ENCODE data around the gene SSBP4.
A peak's percentile ranks its signal among the peaks of the same experiment; 100 is the strongest.
"Not testable (repeated sequence)": the region's sequence is repeated elsewhere in the genome, so short reads cannot be mapped to it uniquely, and the experiment has no call there.

Gene SSBP4

DNA sequence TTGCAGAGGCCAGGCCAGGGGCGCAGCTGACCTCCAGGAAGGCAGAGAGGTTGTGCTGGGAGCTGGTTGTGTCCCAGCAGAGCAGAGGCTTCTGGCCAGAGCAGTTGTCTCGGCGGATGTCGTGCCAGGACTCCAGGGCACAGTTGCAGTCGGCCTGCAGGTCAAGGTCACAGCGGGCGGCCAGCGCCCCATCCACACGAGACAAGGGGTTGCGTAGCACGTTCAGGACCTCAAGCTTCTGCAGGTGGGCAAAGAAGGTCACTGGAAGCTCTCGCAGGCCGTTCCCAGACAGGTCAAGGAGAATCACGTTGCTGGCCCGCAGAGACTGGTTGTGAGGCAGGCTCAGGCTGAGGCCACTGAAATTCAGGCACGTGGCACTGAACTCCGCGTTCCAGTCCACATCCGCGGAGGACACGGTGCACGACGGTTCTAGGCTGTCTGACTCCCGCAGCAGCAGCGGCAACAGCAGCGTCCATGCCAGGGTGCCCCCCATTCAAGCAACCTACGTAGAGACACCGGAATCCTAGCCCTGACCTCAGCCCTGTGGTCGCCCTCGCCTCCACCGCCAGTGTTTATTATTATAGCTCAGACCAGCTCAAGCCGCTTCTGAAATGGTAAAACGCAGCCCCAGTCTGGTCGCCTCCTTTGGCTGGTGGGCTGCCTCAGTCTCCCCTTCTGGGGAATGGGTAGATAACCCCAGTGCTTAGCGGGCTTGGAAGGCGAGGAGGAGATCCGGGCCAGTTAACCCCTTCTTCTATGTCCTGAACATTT, 22.5 kb upstream of the SSBP4 start:
- no peak for DNase-seq

DNA sequence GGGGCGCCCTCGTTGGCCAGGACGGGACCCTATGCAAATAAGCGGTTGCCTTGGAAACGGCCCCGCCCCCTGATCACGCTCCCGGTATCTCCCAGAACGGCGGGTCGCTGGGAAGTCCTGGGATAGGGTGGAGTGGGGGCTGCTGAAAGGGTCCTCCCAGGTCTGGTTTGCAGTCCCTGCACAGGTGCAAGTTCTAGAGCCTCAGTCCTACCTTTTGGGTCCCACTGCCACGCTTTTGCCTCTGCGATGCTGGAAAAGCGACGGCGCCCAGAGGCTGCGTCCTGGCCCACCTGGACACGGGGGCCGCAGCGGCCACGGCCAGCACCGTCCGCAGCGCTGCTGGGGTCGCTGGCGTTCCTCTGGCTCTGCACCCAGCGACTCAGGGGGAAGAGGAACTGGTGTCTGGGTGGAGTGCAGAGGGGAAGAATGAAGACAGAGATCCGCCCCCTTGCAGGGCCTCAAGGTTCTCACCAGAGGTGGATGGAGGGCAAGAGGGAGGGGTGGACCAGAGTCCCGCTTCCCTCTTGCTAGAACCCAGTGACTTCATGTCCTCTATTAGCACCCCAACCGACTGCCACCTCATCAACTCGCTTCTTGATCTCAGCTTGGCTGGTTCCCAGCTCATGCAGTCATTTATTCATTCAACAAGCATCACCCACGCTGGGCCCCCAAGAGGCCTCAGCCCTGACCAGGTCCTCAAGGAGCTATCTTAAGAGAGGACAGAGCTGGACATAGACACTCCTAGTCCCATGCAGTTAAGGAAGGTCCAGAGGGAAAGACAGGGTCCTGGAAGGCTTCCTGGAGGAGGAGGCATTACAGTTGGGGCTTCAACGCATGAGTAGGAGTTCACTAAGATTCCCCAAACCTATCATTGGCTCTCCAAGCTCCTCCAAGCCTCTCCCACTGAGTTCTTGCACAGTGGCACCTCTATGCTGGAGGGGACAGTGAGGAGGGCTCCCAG, 21.7 kb upstream of the SSBP4 start, which contains the start of gene LRRC25:
LRRC25 (minus strand) TSS at position 381 of the 961 bp plus-strand sequence. CDS start 659 bp downstream, outside the sequence.
- no peak for DNase-seq

DNA sequence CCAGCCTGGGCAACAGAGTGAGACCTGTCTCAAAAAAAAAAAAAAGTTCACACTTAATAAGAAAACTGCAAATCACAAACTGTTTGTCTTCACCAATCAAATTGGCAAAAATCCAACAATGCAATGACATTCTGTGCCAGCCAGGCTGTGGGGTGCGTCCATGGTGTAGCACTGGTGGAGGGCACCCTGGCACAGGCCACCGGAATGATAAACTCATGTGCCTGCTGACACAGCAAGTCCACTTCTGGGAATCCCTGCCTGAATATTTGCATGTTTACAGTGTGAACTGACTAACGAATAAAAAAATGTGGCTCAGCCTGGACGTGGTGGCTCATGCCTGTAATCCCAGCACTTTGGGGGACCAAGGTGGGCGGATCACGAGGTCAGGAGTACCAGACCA, 20.2 kb upstream of the SSBP4 start:
- no peak for DNase-seq

DNA sequence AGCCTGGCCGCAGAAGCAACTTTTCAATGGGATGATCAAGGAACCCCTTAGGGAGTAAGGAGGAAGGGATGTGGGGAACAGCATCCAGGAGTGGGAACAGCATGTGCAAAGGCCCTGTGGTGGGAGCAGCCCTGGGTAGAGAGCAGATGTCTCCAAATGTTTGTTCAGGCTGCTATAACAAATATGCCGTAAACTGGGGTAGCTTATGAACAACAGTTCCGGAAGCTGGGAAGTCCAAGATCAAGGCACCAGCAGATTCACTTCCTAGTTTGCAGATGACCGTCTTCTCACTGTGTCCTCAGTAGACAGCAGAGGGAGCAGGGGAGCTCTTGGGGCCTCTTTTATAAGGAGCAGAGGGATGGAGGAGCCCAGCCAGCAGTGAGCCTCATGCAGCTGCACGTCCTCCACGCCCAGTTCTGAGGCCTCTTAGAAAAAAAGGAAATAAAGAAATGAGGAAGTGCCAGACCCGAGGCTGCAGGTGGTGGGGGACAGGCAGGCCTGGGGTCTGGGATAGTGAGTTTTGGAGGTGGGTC, 17.6 kb upstream of the SSBP4 start:
- DNase-seq = no peak

DNA sequence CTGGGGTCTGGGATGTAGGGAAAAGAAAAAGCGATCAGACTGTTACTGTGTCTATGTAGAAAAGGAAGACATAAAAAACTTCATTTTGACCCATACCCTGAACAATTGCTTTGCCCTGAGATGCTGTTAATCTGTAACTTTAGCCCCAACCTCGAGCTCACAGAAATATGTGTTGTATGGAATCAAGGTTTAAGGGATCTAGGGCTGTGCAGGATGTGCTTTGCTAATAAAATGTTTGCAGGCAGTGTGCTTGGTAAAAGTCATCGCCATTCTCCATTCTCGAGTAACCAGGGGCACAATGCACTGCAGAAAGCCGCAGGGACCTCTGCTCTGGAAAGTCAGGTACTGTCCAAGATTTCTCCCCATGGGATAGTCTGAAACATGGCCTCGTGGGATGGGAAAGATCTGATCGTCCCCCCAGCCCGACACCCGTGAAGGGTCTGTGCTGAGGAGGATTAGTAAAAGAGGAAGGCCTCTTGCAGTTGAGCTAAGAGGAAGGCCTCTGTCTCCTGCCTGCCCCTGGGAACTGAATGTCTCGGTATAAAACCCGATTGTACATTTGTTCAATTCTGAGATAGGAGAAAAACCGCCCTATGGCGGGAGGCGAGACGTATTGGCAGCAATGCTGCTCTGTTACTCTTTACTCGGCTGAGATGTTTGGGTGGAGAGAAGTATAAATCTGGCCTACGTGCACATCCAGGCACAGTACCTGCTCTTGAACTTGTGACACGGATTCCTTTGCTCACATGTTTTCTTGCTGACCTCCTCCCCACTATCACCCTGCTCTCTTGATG, 16.5 kb upstream of the SSBP4 start:
- not testable (repeated sequence) for DNase-seq

DNA sequence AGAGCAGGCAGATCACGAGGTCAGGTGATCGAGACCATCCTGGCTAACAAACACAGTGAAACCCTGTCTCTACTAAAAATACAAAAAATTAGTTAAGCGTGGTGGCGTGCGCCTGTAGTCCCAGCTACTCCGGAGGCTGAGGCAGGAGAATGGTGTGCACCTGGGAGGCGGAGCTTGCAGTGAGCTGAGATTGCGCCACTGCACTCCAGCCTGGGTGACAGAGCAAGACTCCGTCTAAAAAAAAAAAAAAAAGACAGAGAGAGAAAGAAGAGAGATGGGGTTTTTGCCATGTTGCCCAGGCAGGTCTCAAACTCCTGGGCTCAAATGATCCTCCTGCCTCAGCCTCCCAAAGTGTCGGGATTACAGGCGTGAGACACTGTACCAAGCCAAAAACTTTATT, 13.4 kb upstream of the SSBP4 start:
- DNase-seq = not testable (repeated sequence)

DNA sequence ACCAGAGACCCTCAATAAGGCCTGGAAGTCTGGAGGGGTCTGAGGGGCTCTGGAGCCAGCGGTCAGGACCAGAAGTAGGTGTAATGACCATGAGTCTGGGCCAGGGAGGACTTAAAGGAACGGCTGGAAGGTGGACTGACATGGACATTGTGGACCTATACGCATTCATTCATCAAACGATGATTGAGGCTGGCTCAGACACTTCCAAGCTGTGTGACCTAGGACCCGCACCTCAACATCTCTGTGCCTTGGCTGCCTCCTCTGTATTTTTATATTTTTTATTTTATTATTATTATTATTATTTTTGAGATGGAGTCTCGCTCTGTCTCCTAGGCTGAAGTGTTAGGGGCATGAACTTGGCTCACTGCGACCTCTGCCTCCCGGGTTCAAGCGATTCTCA, 12.4 kb upstream of the SSBP4 start:
- DNase-seq = no peak

DNA sequence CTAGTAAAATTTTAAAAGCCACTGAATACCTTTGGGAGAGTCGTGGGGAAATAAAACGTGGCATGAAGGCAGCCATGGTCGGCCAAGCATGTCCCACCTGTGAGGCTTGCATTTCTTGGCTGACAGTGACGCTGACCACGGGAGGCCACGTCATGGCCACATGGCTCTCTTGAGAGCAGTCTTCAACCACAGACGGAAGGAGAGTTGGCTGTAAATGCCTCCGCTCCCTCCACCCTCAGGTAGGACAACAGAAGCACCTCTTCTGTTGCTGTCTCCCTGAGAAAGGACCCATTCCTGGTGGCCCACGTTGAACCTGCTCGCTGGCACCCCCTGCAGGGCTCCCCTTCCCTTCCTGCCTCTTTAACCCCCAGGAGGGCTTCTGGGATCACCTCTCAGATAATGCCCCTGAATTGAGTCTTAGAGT, 11.1 kb upstream of the SSBP4 start:
- DNase-seq = no peak

DNA sequence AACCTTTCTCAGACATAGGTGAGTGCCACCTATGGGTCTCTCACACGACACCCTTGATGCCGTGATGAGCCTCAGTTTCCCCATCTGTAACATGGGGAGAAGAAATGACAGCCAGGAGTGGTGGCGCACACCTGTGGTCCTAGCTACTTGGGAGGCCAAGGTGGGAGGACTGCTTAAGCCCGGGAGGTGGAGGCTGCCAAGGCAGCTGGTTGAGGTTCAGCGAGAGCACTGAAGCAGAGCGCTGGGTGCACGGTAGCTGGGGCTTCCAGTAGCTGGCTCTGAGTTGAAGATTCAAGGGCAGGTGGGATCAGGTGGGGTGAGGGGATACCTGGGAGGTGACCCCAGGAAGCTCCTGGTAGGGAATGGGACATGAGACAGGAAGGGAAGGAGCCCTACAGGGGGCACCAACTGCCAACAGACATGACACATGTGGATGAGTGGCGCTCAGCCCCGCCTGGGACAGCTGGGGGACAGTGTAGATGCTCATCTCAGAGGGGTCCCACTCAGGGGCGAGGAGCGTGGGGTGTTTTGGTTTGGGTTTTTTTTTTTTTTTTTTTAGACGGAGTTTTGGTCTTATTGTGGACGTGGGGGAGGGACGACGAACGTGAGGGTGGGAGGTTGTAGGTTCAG, 6.5 kb upstream of the SSBP4 start:
- DNase-seq = no peak

DNA sequence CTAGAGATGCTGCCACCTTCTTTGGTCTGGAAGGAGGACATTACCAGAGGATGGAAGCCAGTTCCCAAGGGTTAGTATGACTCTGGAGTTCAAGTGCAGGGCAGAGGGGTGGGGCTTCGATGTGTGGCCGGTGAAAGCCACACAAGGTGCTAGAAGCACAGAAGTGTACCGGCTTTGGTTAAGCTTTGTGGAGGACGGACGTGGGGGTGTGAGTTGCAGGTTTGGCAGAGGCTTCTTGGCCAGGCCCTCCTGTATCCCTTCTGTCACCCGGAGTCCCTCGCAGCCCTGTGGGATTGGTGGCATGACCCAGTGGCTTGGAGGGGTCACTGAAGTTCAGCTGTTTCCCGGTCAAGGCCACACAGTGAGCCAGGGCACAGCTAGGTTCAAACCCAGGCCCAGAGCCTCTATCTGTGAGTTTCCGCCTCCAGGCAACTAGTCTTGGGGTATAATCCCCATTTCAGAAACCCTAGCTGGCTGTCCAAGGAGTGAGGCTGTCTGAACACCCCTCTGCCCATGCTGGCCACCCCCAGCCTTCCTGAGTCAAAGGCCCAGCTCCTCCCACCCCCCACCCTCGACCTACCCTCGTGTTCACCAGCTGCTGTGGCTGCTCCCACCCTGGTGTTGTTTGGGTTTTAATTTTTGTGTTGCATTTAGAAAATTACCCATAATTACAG, 4.6 kb upstream of the SSBP4 start:
- DNase-seq = no peak

DNA sequence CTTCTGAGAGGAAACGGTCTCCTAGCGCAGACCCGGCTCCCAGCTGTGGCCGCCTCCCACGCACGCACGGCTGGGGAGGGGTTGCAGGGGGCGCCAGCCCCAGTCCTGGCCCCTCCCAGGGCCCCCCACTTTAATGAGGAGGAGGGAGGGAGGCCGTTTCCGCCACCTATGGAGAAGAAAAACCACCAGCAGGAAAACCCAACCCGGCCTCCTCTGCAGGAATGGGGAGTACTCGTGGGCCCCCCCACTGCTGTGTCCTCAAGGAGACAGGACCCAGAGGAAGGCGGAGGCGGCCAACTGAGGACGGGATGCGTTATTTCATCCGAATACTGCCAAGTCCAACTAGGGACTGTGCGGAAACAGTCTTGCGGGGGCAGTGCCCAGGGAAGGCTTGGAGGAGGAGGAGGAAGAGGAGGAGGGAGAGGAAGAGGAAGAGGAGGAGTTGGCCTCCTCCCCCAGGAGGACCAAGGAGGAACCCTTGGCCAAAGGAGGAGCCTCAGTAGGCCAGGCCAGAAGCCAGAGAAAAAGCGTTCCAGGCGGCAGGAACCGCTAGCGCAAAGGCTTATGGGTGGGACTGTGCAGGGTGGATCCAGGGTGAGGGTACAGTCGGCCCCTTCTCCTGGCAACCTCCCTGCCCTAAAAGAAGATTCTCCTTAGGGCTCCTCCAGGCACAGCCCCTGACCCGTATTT, 3.9 kb upstream of the SSBP4 start:
- DNase-seq = peak in 1 of 5 donors; percentile 2

DNA sequence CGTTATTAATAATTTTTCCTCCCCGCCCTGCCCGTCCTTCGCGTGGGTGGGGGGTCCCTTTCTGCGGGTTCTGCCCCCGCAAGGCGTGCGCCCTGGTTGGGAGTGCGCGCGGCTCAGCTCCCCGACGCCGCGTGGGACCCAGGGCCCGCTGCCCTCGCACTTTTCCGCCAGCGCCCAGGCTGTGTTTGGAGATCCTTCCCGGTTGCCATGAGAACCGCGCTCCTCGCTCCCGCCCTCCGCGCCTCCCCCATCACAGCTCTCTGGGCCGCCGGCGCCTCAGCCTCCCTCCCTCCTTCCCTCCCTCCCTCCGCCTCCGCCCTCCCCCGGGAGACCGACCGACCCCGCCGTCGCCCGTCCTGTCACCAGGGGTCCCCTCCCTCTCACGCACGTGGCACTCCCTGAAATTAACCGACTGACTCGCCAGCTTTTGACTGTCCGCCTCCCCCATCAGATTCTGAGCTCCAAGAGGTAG, 2.4 kb upstream of the SSBP4 start:
- peak; percentile 59 to 71 (median 65) for DNase-seq

DNA sequence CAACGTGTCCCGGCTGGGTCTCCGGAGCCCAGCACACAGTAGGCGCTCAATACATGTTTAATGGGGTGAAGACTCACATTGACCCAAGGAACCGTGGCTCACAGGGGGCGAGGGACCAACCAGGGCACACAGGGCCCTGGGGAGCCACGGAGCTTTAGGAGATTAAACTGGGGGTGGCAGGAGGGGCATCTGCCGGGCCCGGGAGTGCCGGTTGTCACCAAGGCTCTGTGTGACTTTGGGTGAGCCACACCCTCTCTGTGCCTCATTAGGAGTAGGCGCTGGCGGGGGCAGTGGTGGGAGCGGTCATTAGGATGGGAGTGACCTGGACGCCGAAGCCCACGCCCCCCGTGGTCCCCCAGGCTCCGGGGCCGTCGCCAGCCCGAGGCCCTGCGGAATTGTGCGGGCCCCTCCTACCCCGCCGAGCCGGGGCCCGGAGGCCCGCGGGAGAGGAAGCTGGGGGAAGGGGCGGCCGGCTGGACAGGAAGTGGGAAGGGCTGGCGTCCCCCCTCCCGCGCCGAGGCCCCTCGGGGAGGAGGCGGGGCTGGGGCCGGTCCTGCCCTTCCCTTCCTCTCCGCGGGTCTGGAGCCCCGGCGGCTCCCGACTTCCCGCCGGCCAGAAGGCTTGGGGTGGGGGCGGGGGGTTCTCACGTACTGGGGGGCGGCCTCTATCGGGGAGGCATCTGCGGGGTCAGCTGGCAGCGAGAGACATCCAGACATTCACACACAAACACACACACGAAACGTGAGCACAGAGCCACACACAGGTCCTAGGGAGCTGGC, 1.8 kb upstream of the SSBP4 start:
- peak in 2 of 5 donors; percentile 33 to 49 for DNase-seq

DNA sequence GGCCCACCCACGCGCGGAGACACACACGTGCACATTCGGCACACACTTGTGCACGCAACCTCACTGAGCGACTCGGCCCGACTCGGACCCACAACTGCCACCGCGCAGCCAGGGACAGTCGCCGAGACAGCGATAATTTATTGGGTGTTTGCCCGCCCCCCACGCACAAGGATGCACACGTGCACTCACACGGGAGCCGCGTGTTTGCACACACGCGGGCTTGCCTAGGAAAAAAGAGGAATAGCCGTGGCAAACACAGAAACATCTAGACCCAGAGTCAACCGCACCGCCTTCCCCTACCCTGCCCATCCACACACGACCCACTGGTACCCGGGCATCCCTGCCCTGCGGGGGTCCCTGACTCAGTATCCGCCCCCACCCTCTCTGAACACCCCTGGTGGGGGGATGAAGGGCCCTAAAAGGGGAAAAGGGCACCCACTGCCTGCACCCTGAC, 1.1 kb upstream of the SSBP4 start:
- peak in 1 of 5 donors; percentile 34 for DNase-seq

DNA sequence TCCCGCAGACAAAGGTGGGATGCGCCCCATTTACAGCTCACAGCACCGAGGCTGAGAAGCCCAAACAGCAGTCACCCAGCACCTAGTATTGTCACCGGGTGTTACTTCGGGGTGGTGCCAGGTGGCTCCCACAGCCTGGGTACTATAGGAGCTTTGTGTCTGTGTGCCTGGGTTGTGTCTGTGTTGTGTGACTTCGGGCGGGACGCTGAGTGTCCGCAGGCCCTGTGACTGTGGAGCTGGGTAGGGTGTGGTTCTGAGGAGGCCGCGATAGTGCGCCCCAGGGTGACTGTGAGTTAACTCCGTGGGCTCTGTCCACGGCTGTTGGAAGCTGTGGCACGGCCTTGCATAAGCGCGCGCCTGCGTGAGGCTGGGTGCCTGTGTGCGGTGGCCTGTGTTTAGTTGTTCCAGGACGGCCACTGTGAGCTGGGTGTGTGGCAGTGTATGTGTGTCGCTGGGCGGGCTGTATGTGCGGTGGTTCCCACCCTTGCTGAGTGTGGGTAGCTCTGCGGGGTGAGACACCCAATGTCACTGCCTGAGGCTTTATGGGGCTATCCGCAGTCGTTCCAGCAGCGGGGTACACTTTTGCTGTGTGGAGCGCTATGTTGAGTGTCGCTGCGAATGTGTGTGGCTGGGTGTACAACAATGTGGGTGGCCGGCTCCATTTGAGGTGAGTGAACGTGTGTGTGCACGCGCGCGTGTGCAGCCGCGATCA, 559 bp upstream of the SSBP4 start:
- no peak for DNase-seq

DNA sequence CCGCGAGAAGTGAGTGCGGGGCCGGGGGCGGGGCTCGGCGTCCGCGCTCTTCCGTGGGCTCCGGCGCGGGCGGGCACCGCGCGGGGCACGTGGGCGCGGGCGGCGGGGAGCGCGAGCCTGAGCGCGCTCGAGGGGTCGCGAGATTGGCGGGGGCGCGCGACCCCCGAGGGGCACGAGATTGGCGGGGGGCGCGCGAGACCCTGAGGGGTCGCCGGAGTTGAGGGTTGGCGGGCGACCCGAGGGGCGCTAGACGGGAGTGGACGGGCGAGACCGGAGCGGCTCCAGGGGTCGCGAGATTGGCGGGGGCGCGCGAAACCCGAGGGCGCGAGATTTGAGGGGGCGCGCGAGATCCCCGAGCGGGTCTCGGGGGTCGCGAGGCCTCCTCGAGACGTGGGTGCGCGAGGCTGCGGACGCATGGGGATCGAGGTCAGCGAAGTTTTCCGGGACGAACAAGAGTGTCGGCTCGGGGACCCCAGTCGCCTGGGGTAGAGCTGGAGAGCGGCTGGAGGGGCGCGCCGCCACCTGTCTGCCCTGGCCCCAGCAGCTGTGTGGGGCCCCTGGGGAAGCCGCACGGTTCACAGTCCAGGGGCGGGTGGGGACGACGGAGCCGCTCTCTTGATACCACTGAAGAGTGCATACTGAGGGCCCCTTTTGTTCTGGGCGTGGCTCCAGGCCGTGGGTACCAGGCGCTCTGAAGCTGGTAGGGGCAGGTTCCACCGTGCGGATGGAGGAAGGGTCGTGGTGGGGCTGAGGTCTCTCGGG, 682 bp downstream of the SSBP4 start:
- DNase-seq = peak in 3 of 5 donors; percentile 13 to 63 (median 45)

DNA sequence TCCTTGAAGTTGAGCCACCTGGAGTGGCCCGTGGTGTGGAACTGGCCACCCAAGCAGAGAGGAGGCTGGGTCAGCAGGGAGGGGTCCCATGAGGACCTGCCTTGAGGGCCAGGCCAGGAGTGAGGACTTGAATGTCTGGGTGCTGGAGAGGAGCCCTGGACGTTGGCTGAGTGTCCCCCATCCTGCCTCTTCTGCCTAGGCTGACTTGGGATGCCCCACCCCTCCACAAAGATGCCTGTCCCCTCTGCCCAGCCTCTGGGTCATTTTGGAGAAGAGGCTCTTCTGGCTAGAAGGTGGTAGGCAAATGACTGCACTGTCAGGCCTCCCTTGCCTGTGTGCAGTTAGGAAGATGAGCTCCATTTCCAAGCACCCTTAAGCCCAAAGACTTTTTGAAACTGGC, 1.7 kb downstream of the SSBP4 start:
- peak in 1 of 5 donors; percentile 12 for DNase-seq

DNA sequence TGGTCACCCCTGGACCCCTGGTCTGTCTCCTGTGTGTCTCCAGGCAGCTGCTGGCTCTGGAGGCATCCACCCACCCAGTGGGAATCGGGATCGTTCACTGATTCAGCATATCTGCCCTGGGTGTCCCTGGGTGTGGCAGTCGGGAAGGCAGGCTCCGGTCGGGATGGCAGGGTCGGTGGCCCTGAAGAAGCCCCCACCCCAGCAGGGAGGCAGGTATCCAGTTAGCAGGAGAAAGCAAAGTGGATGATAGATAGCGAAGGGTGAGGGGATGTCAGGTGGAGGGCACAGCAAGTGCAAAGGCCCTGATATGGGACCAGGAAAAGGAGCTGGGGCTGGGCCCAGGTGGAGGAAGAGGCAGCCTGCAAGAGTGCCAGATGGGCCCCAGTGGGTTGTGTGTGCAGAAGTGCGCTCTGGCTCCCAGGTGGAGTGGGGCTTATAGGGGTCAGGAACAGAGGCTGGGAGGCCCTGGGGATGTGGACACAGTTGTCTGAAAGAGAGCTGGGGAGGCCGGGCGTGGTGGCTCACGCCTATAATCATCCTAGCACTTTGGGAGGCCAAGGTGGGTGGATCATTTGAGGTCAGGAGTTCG, 2.3 kb downstream of the SSBP4 start:
- DNase-seq = peak in 1 of 5 donors; percentile 13

All from T-helper 1 cell (primary cell).